OCI-LY3 (cell line): Measurements from ENCODE around the gene CD58.
"Not testable (repeated sequence)": the region's sequence is repeated elsewhere in the genome, so short reads cannot be mapped to it uniquely, and the experiment has no call there.

Experiments used
- EZH2phosphoT487 ChIP-seq: fragments of 200-600 bp; shearing (Covaris generic); IDR thresholded peaks from 2 replicates; pipeline ENCODE4 v1.6.1; 2018; ENCODE audit warnings: antibody characterized with exemption, mixed run types, low read depth
- TF ChIP-seq, protein P1 (sequence below): fragments of 200-600, 300-600 bp; sonication (generic); IDR thresholded peaks from 2 replicates; pipeline ENCODE4 v1.5.1; 2014; ENCODE audit warnings: antibody characterized with exemption, low read length, low read depth

DNA sequence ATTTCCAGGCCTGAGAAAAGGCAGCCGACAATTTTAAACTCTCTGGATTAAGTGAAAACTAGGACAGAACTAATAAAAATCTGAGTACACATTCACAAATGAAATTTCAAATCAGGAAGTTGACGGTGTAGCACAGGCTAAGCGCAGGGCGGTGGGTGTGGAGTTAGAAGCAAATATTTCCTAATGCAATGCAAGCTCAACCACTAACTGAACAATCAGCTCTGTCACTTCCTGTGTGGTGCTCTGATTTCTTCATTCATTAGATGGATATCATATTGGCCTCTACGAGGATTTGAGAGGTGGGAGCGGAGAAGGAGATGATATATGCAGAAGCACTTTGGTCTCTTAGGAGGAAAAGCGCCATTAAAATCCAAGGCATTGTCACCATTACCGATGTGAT, 35.2 kb upstream of the CD58 start:
- TF ChIP-seq, protein P1, sequence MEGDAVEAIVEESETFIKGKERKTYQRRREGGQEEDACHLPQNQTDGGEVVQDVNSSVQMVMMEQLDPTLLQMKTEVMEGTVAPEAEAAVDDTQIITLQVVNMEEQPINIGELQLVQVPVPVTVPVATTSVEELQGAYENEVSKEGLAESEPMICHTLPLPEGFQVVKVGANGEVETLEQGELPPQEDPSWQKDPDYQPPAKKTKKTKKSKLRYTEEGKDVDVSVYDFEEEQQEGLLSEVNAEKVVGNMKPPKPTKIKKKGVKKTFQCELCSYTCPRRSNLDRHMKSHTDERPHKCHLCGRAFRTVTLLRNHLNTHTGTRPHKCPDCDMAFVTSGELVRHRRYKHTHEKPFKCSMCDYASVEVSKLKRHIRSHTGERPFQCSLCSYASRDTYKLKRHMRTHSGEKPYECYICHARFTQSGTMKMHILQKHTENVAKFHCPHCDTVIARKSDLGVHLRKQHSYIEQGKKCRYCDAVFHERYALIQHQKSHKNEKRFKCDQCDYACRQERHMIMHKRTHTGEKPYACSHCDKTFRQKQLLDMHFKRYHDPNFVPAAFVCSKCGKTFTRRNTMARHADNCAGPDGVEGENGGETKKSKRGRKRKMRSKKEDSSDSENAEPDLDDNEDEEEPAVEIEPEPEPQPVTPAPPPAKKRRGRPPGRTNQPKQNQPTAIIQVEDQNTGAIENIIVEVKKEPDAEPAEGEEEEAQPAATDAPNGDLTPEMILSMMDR: not testable (repeated sequence)
- not testable (repeated sequence) for TF ChIP-seq EZH2phosphoT487
